Activated CD4-positive, alpha-beta memory T cell treated with anti-CD3 and anti-CD28 coated beads, Interleukin-2, amount 10 ng/mL, durations not matched to agents 7 days and 5 days (primary cell): ENCODE data around the gene TEX264. TPM values are rescaled to one million over a fixed set of nuclear protein-coding genes. Genes with fewer than 3 reads are reported as not detected.
A peak's percentile ranks its signal among the peaks of the same experiment; 100 is the strongest.

Source experiments
- CTCF ChIA-PET: fragments of 350-600 bp; sonication (Branson Sonifier 250); formaldehyde crosslinking; loops from one replicate; lab custom pipeline; 2021; ENCODE audit warnings: antibody characterized with exemption, inconsistent platforms; lab: Charles Lee
- POLR2A ChIA-PET: fragments of 350-600 bp; sonication (Branson Sonifier 250); formaldehyde crosslinking; loops from one replicate; lab custom pipeline; 2021; ENCODE audit warnings: antibody characterized with exemption; lab: Charles Lee
- DNase-seq: peaks from one replicate; pipeline ENCODE4 v3.0.0-alpha.2; 2020
- H3K27ac Mint-ChIP-seq: one replicate; pipeline ENCODE4 v1.8.0; 2021; ENCODE audit warnings: mild to moderate bottlenecking, mixed read lengths
- H3K27me3 Mint-ChIP-seq: one replicate; pipeline ENCODE4 v1.8.0; 2021; ENCODE audit warnings: mixed read lengths
- H3K36me3 Mint-ChIP-seq: one replicate; pipeline ENCODE4 v1.8.0; 2021; ENCODE audit warnings: low read depth, mixed read lengths
- H3K4me1 Mint-ChIP-seq: one replicate; pipeline ENCODE4 v1.8.0; 2021; ENCODE audit warnings: mixed read lengths
- H3K4me3 Mint-ChIP-seq: one replicate; pipeline ENCODE4 v1.8.0; 2021; ENCODE audit warnings: mild to moderate bottlenecking, mixed read lengths
- H3K9me3 Mint-ChIP-seq: one replicate; pipeline ENCODE4 v1.8.0; 2021; ENCODE audit warnings: mixed read lengths
- total RNA-seq, 2 experiments: library from RNA; stranded (reverse); gene quantifications; one replicate each; pipeline ENCODE4 v1.2.3, GENCODE V29; 2021

Gene TEX264
- total RNA-seq, 2 experiments from 2014 or later, result 103 to 108 TPM

DNA sequence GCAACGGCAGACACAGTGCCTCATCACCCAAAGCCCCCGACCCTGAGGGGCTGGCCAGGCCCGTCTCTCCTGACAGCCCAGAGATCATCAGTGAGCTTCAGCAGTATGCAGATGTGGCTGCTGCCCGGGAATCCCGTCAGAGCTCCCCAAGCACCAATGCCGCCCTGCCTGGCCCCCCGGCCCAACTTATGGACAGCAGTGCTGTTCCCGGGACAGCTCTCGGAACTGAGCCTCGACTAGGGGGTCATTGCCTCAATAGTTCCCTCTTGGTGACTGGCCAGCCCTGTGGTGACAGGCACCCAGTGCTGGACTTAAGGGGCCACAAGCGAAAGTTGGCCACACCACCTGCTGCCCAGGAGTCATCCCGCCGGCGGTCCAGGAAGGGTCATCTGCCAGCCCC is 8.6 kb upstream of the TEX264 start:
- DNase-seq, result no peak
- Mint-ChIP-seq H3K27me3 (no peaks in the 10 kb centered on the region), H3K9me3 (no peaks in the 10 kb centered on the region), H3K36me3 (peaks cover 51% of the 10 kb centered on the region), H3K4me1 (no peaks in the 10 kb centered on the region), H3K27ac (no peak overlapping the region), H3K4me3 (no peak overlapping the region)
- ChIA-PET CTCF (interaction anchor here (2.1 kb wide), 1 partner anchor 10 kb away, joined by 16 read pairs; no protein-coding TSS in a partner anchor), POLR2A (interaction anchor here (1.6 kb wide), 1 partner anchor 163 kb away, joined by 6 read pairs; the partner anchor contains the start of gene DCAF1)

DNA sequence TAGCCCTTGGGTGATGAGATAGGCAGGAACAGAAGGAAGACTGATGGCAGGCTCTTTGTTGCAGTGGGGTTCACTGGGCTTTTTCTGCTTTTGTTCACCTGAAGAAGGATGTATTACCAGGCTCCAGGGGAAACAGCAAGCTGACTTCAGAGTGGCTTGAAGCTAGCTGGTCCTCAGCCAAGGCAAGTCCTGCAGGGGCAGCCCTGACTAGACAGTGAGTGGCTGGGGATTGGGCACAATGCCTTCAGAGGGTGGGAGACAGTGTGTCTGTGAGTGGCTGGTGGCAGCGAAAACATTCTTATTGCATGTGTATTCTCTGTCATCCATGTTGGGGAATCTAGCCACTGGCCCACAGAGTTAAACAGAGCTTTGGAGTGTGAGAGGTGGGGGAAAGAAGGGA is 2.3 kb upstream of the TEX264 start:
- no peaks in the 10 kb centered on the region for H3K9me3 Mint-ChIP-seq
- H3K4me1 Mint-ChIP-seq, result peaks cover 42% of the 10 kb centered on the region

DNA sequence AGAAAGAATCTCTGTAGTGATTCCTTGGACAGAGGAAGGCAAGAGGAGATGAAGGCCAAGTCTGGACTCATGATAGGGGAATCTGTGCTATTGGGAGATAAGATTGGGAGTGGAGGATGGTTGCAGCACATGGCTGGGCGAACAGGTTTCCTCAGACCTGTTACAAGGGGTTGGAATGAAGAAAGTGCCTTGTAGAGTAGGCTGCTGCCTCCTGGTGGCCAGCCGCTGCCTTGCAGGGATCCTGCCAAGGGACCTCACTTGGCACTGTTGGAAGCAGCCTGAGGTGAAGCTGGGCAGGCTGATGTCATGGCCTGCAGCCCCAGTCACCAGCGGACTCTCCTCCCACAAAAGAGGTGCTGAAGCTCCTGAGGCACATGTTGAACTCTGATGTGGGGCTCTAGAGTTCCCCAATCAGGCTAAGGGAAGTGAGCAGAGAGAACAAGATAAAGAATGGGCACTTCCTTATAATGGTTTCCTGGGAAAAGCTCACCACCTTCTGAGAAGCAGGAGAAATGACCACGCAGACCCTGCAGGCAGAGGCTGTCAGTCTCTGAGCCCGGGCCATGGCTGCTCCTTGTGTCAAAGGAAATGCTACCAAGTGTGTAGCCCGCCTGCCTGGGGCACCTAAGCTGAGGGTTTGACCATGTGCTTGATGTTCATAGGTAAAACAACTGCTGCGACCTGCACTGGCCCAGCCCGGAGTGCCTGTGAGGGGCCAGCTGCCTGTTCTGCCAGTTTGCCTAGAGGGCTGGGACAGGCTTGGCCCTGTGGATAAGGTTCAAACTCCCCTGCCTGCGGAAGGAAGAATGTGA is 1.6 kb upstream of the TEX264 start:
- DNase-seq, result peak; percentile 87
- peaks cover 49% of the 10 kb centered on the region for H3K4me1 Mint-ChIP-seq
- H3K36me3 Mint-ChIP-seq, result peaks cover 25% of the 10 kb centered on the region
- no peaks in the 10 kb centered on the region for H3K27me3 Mint-ChIP-seq
- peak overlapping the region; percentile 93 for H3K4me3 Mint-ChIP-seq
- ChIA-PET POLR2A (interaction anchor here (0.9 to 8.1 kb wide), 14 partner anchors 11 to 1096 kb away, joined by 3 to 140 read pairs (median 4); partner anchors contain the start of genes CISH, DCAF1, MANF and RAD54L2), CTCF (interaction anchor here (0.5 to 9.2 kb wide), 36 partner anchors 8 to 551 kb away, joined by 3 to 256 read pairs (median 4); partner anchors contain the start of genes DCAF1, MANF, PARP3 and RAD54L2)
- H3K27ac Mint-ChIP-seq, result peak overlapping the region; percentile 87
- H3K9me3 Mint-ChIP-seq, result no peaks in the 10 kb centered on the region

More for the DNA sequence above, 2.3 kb upstream of the TEX264 start:
- DNase-seq, result no peak
- CTCF ChIA-PET, result interaction anchor here (0.6 to 9.2 kb wide), 20 partner anchors 9 to 283 kb away, joined by 3 to 256 read pairs (median 5); partner anchors contain the start of genes DCAF1, MANF and RAD54L2
- Mint-ChIP-seq H3K27ac (no peak overlapping the region), H3K36me3 (peaks cover 21% of the 10 kb centered on the region), H3K27me3 (no peaks in the 10 kb centered on the region), H3K4me3 (no peak overlapping the region)
- POLR2A ChIA-PET, result interaction anchor here (1.6 to 8.1 kb wide), 5 partner anchors 12 to 1057 kb away, joined by 4 to 140 read pairs (median 99); partner anchors contain the start of genes CISH, DCAF1 and RAD54L2

DNA sequence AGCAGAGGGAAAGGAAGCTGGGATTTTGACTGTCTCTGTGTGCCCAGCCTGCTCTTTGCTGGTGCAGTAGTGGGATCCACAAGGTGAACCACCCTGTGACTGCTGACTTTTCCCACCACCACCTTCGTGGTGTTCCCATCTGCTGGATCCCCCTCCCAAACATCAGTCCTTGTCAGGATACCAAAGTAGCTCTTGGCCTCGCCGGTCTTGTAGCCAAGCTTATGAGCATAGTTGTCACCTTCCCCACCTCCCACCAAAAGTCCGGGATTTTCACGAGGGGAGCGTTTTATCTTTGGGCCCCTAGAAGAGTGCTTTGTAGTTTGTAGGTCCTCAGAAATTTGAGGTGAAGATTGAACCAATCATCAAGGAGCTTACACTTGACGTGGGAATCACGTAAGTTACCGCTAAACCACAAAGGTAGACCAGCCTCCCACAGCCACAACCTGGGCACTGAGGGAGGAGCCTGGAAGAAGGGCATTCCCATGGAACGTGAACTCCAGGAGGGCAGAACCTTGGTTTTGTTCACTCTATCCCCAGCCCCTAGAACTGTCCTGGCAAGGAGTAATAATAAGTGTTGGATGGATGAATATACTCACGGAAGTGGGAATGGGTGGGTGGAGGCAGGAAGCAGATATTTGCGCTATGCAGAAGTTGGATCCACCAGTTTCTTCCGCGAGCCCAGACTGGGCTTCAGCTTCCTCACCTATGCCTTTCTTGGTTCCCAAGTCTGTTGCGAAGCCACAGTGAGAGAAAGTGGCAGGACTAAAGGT is 814 bp upstream of the TEX264 start:
- peaks cover 57% of the 10 kb centered on the region for H3K4me1 Mint-ChIP-seq

DNA sequence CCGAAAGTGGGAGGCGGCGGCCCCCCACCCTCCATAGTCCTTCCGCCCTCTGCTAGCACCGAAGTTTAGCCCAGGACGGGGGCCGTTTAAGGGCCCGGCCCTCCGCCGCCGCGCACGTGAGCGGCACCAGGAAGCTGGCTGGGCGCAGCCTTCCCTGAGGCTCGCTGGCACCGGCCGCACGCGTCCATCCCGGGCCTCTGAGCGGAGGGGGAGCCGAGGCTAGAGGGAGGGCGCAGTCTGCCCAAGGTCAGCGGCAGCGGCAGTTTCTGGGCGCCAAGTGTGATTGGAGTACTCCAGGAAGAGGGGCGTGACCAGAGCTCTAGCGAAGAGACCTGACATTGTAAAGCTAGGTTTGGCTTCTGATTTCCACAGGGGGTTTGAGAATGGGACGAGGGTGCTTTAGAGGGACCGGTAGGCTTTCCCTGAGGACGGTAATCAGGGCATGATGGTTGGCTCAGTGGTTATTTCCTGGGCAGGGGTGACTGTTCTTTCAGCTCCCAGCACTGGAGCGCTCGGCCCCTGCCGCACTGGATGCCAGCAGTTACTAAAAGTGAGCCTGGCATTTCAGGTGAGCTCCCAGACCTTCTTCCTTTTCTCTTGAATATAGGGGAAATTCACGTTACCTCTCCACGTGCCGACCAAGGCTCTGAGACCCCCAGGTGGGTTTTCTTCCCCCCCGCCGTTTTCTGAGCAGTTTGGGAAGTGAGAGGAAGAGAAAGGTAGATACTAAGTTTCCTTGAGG is 853 bp downstream of the TEX264 start:
- peaks cover 74% of the 10 kb centered on the region for H3K4me1 Mint-ChIP-seq
- H3K4me3 Mint-ChIP-seq, result peak overlapping the region; percentile 93
- ChIA-PET POLR2A (interaction anchor here (1.1 to 8.1 kb wide), 9 partner anchors 9 to 1103 kb away, joined by 3 to 140 read pairs (median 5); partner anchors contain the start of genes DCAF1, HEMK1 and MANF), CTCF (interaction anchor here (1.3 to 9.2 kb wide), 5 partner anchors 9 to 286 kb away, joined by 4 to 256 read pairs (median 44); partner anchors contain the start of genes DCAF1 and MANF)
- DNase-seq, result peak; percentile 69
- H3K27ac Mint-ChIP-seq, result peak overlapping the region; percentile 87
- no peaks in the 10 kb centered on the region for H3K27me3 Mint-ChIP-seq
- no peaks in the 10 kb centered on the region for H3K9me3 Mint-ChIP-seq
- peaks cover 44% of the 10 kb centered on the region for H3K36me3 Mint-ChIP-seq

More for the DNA sequence above, 814 bp upstream of the TEX264 start:
- peaks cover 28% of the 10 kb centered on the region for H3K36me3 Mint-ChIP-seq
- H3K27ac Mint-ChIP-seq, result peak overlapping the region; percentile 87
- POLR2A ChIA-PET, result interaction anchor here (0.8 to 8.1 kb wide), 17 partner anchors 10 to 1097 kb away, joined by 3 to 140 read pairs (median 3); partner anchors contain the start of genes CISH, DCAF1, MANF and RAD54L2
- CTCF ChIA-PET, result interaction anchor here (0.5 to 9.2 kb wide), 33 partner anchors 9 to 551 kb away, joined by 3 to 256 read pairs (median 4); partner anchors contain the start of genes DCAF1, MANF, PARP3 and RAD54L2
- peak overlapping the region; percentile 93 for H3K4me3 Mint-ChIP-seq
- no peaks in the 10 kb centered on the region for H3K9me3 Mint-ChIP-seq
- H3K27me3 Mint-ChIP-seq, result no peaks in the 10 kb centered on the region
- peak; percentile 57 for DNase-seq

DNA sequence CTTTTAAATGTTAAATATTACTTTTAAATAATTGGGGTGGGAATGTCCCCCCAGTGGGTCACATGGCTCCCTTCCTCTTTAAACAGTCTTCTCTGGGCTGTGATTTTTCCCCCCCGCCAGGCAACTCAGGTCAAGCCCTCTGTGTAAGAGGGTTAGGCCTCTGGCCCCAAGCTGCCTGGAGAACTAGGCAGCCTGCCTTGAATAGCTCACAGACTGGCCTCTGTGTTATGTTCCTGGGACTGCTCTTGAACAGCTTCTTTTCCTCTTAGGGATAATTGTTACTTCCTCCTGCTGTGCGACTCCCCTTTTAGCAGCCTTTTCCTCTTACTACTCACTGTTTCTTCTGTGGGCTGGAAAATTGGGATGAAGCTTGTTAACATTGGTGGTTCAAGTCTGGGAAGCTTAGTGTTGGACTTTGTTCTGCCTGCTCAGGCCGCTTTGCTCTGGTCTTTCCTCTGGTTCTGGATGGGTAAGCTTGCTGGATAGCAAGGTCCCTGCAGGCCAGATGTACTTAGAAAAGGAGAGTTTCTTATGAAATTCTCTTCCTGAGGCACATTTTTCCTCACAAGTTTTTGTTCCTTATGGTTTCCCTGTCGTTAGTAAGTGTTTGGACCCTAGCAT is 2.2 kb downstream of the TEX264 start:
- POLR2A ChIA-PET, result interaction anchor here (1.4 to 8.1 kb wide), 5 partner anchors 7 to 289 kb away, joined by 3 to 140 read pairs (median 99); partner anchors contain the start of genes DCAF1 and MANF
- Mint-ChIP-seq H3K36me3 (peaks cover 47% of the 10 kb centered on the region), H3K4me3 (peak overlapping the region; percentile 71), H3K27me3 (no peaks in the 10 kb centered on the region), H3K27ac (peak overlapping the region; percentile 95), H3K4me1 (peaks cover 87% of the 10 kb centered on the region), H3K9me3 (no peaks in the 10 kb centered on the region)
- DNase-seq, result no peak
- CTCF ChIA-PET, result interaction anchor here (1.1 to 9.2 kb wide), 4 partner anchors 10 to 172 kb away, joined by 3 to 256 read pairs (median 98); partner anchors contain the start of gene DCAF1

DNA sequence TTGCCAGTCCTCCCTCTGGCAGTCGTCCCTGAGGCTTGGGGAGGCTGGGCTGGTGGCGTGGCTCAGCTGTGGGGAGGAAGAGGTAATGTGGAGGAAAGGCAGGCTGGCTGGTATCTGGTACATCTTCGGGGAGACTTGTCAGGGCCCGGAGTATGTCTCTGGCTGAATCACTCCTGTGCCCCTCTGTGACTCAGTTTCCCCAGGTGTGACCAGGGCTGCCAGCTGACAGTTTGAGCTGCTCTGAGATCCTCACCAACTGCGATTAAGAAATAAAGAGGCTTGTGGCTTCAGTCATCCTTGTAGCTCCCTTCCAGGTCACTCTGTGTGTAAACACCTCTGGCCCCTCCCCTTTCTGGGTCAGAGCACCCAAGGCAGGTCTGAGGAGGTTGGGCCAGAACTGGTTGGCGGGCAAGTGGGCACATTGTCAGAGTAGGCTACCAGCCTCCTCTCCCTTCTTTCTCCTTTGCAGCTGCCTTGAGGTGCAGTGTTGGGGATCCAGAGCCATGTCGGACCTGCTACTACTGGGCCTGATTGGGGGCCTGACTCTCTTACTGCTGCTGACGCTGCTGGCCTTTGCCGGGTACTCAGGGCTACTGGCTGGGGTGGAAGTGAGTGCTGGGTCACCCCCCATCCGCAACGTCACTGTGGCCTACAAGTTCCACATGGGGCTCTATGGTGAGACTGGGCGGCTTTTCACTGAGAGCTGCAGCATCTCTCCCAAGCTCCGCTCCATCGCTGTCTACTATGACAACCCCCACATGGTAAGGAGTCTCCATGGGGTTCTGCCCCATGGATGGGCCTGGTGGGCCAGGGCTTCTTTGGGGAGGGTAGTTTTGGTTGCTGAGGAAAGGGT is 3.0 kb downstream of the TEX264 start:
- ChIA-PET POLR2A (interaction anchor here (5.0 to 8.1 kb wide), 4 partner anchors 7 to 289 kb away, joined by 29 to 140 read pairs (median 110); partner anchors contain the start of genes DCAF1 and MANF), CTCF (interaction anchor here (1.1 to 9.2 kb wide), 5 partner anchors 10 to 173 kb away, joined by 3 to 256 read pairs (median 4); partner anchors contain the start of gene DCAF1)
- peak overlapping the region; percentile 95 for H3K27ac Mint-ChIP-seq
- peaks cover 88% of the 10 kb centered on the region for H3K4me1 Mint-ChIP-seq
- no peaks in the 10 kb centered on the region for H3K9me3 Mint-ChIP-seq
- DNase-seq, result no peak
- H3K36me3 Mint-ChIP-seq, result peaks cover 47% of the 10 kb centered on the region
- H3K27me3 Mint-ChIP-seq, result no peaks in the 10 kb centered on the region
- H3K4me3 Mint-ChIP-seq, result peak overlapping the region; percentile 71

DNA sequence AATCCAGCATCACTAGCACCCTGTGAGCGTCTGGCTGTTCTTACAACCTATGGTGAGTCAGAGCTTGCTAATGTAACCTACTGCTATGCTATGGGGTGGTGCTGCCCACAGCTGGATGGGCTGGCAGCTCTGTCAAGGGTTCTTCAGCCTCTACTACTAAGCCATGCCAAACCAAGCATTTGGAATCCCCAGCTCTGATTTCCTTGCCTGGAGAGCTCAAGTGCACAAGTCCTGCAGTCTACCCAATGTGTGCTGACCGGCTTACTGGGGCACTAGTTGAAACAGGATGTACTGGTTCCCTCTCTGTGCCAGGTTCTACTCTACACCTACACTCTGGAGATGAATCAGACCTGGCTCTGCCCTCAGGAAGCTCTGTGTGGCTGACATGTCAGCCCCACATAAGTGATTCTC is 4.2 kb downstream of the TEX264 start:
- Mint-ChIP-seq H3K27me3 (no peaks in the 10 kb centered on the region), H3K4me1 (peaks cover 88% of the 10 kb centered on the region), H3K36me3 (peaks cover 49% of the 10 kb centered on the region), H3K27ac (peak overlapping the region; percentile 95), H3K4me3 (peak overlapping the region; percentile 32), H3K9me3 (no peaks in the 10 kb centered on the region)
- DNase-seq, result peak; percentile 51
- POLR2A ChIA-PET, result interaction anchor here (0.6 to 8.1 kb wide), 6 partner anchors 10 to 1074 kb away, joined by 3 to 120 read pairs (median 3); partner anchors contain the start of genes DCAF1 and MANF
- CTCF ChIA-PET, result interaction anchor here (0.5 to 9.2 kb wide), 6 partner anchors 9 to 174 kb away, joined by 3 to 256 read pairs (median 4); partner anchors contain the start of gene DCAF1

DNA sequence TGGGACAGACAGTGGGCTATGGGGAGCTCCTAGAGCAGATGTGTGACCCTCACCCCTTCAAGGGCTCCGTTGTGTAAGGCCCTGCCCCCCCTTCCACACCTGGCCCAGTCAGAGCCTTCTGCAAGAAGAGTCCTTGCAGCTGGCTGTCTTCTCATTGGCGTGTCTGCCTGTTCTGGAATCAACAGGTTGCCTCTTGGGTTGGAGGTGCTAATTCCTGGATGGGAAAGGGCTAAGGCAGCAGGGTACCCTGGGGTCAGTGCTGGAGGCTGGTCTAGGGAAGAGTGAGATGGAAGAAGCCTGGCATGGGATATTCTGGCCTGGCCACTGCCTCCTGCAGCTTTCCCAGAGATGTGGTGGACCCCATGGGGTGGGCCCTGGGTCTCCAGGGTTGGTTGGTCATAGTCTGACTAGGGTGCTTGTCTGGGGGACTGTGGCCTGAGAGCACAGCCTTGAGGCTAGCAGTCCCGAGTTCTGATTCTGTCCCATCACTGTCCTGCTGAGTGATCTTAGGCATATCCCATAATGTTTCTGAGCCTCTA is 5.1 kb downstream of the TEX264 start:
- peaks cover 91% of the 10 kb centered on the region for H3K4me1 Mint-ChIP-seq
- no peak for DNase-seq
- peak overlapping the region; percentile 32 for H3K4me3 Mint-ChIP-seq
- peak overlapping the region; percentile 95 for H3K27ac Mint-ChIP-seq
- POLR2A ChIA-PET, result interaction anchor here (1.1 to 8.1 kb wide), 3 partner anchors 10 to 291 kb away, joined by 3 to 120 read pairs (median 99); partner anchors contain the start of genes DCAF1 and MANF
- H3K27me3 Mint-ChIP-seq, result no peaks in the 10 kb centered on the region
- H3K36me3 Mint-ChIP-seq, result peaks cover 54% of the 10 kb centered on the region
- H3K9me3 Mint-ChIP-seq, result no peaks in the 10 kb centered on the region
- CTCF ChIA-PET, result interaction anchor here (1.4 to 9.2 kb wide), 3 partner anchors 8 to 175 kb away, joined by 4 to 256 read pairs (median 180); partner anchors contain the start of gene DCAF1

DNA sequence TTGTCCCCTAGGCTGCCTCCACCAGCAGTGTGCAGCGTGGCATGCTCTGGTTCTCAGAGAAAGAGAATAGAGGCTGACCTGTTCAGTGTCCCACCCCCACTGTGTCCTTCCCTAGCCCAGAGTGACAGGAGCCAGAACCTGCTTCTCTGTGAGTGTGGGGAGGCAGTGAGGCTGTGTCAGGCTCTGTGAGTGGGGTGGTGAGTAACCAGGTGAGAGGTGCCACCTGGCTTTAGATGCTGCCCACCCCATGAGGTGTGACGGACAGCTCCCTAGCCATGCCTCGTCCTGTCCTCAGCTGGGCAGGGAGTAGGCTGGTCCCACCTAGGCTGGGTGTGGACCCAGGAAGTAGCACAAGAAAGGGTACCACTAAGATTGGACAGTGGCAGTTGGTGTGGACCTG is 6.3 kb downstream of the TEX264 start:
- Mint-ChIP-seq H3K9me3 (no peaks in the 10 kb centered on the region), H3K27ac (peak overlapping the region; percentile 72), H3K4me1 (peaks cover 98% of the 10 kb centered on the region), H3K4me3 (no peak overlapping the region), H3K27me3 (no peaks in the 10 kb centered on the region), H3K36me3 (peaks cover 62% of the 10 kb centered on the region)
- CTCF ChIA-PET, result no interaction called here
- DNase-seq, result no peak
- POLR2A ChIA-PET, result interaction anchor here (1.4 kb wide), 1 partner anchor 10 kb away, joined by 4 read pairs; no protein-coding TSS in a partner anchor
